ENCODE measurements around the gene MIR17HG. TPM values are rescaled to one million over a fixed set of nuclear protein-coding genes. Genes with fewer than 3 reads are reported as not detected.

MIR17HG gene
- total RNA-seq, 2 experiments from 2014 or later: 8.1 to 9.9 TPM

GRCh38 chr13:91357613-91358386 lies 10.3 kb downstream of the MIR17HG start:
- Mint-ChIP-seq H3K27ac (no peak overlapping the region), H3K9me3 (ENCODE audit: insufficient read depth) (no peaks in the 10 kb centered on the region), H3K27me3 (ENCODE audit: low read depth) (no peaks in the 10 kb centered on the region), H3K4me3 (no peak overlapping the region), H3K4me1 (ENCODE audit: low read depth) (peaks cover 9% of the 10 kb centered on the region), H3K36me3 (ENCODE audit: low read depth) (peaks cover 51% of the 10 kb centered on the region)
- POLR2A ChIA-PET: no interaction called here
- no peak for ATAC-seq
- no peak for DNase-seq
- CTCF ChIA-PET: interaction anchor here (1.0 to 1.5 kb wide), 2 partner anchors 44 to 48 kb away, joined by 3 to 4 read pairs; no protein-coding TSS in a partner anchor

- CTCF ChIA-PET: interaction anchor here (1.0 to 2.4 kb wide), 3 partner anchors 16 to 48 kb away, joined by 3 to 11 read pairs (median 4); no protein-coding TSS in a partner anchor
- Mint-ChIP-seq H3K27ac (no peak overlapping the region), H3K9me3 (ENCODE audit: insufficient read depth) (no peaks in the 10 kb centered on the region), H3K36me3 (ENCODE audit: low read depth) (peaks cover 46% of the 10 kb centered on the region), H3K27me3 (ENCODE audit: low read depth) (no peaks in the 10 kb centered on the region), H3K4me3 (no peak overlapping the region), H3K4me1 (ENCODE audit: low read depth) (peaks cover 5% of the 10 kb centered on the region)
- POLR2A ChIA-PET: no interaction called here
- no peak for DNase-seq
- ATAC-seq: no peak
These were observed 10.9 kb downstream of the MIR17HG start for GRCh38 chr13:91358387-91358782.

- no peak for DNase-seq
- Mint-ChIP-seq H3K27ac (no peak overlapping the region), H3K27me3 (ENCODE audit: low read depth) (no peaks in the 10 kb centered on the region), H3K9me3 (ENCODE audit: insufficient read depth) (no peaks in the 10 kb centered on the region), H3K4me3 (no peak overlapping the region), H3K36me3 (ENCODE audit: low read depth) (peaks cover 40% of the 10 kb centered on the region), H3K4me1 (ENCODE audit: low read depth) (no peaks in the 10 kb centered on the region)
- POLR2A ChIA-PET: no interaction called here
- no peak for ATAC-seq
- CTCF ChIA-PET: interaction anchor here (1.1 to 2.4 kb wide), 3 partner anchors 13 to 45 kb away, joined by 3 to 11 read pairs (median 4); no protein-coding TSS in a partner anchor
These were observed 11.6 kb downstream of the MIR17HG start for GRCh38 chr13:91359111-91359510.

DNA sequence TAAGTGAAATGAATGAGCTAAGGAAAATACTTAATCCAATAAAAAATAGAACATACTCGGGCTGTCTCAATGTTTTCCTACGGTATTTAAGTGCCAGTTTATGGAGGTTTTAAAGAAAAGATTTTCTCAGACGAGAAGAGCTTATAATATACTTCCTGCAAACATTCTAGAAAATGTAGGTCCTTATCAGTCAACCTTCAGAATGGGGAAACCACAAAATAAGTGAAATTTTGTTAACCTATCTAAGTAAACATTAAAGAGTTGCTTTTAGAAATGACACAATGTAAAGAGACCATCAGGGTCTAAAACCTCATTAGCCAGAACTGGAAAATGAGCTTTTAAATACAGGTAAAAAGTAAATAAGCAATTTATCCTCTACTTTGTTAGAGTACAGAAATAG lies 12.1 kb downstream of the MIR17HG start:
- Mint-ChIP-seq H3K4me1 (ENCODE audit: low read depth) (no peaks in the 10 kb centered on the region), H3K27me3 (ENCODE audit: low read depth) (no peaks in the 10 kb centered on the region), H3K27ac (no peak overlapping the region), H3K9me3 (ENCODE audit: insufficient read depth) (no peaks in the 10 kb centered on the region), H3K36me3 (ENCODE audit: low read depth) (peaks cover 35% of the 10 kb centered on the region), H3K4me3 (no peak overlapping the region)
- ChIA-PET POLR2A (no interaction called here), CTCF (interaction anchor here (1.1 to 2.4 kb wide), 2 partner anchors 13 to 15 kb away, joined by 3 to 11 read pairs; no protein-coding TSS in a partner anchor)
- DNase-seq (no peak), ATAC-seq (no peak)

DNA sequence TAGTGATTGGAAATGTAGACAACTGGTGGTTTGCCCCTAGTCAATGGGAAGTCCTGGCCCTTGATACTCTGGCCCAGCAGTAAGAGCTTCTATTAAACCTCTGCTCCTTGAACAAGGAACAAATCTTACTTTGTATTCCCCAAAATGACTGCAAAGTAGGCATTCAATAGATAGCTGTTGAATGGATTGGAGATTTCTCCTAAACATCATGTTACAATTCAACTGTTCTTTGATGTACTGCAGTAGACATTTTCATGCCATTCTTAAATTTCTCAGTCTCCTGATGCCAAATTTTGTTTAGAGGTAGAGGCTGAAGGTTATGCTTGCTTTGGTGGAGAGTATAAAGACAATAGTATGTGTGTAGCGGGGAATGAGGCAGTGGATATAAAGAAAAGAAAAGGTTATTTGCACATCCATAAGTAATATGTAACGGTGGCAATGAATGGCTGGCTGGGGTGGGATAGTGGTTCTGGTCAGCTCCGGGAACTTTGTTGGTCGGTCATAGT lies 12.8 kb downstream of the MIR17HG start:
- ChIA-PET CTCF (interaction anchor here (1.1 to 2.4 kb wide), 2 partner anchors 12 to 15 kb away, joined by 3 to 11 read pairs; no protein-coding TSS in a partner anchor), POLR2A (no interaction called here)
- Mint-ChIP-seq H3K27me3 (ENCODE audit: low read depth) (no peaks in the 10 kb centered on the region), H3K36me3 (ENCODE audit: low read depth) (peaks cover 28% of the 10 kb centered on the region), H3K4me1 (ENCODE audit: low read depth) (no peaks in the 10 kb centered on the region), H3K9me3 (ENCODE audit: insufficient read depth) (no peaks in the 10 kb centered on the region), H3K27ac (peak overlapping the region; percentile 24), H3K4me3 (no peak overlapping the region)
- ATAC-seq (no peak), DNase-seq (no peak)

GRCh38 chr13:91361755-91362271 lies 14.3 kb downstream of the MIR17HG start:
- DNase-seq: no peak
- no peaks in the 10 kb centered on the region for H3K9me3 Mint-ChIP-seq (ENCODE audit: insufficient read depth)
- no peaks in the 10 kb centered on the region for H3K4me1 Mint-ChIP-seq (ENCODE audit: low read depth)
- H3K27me3 Mint-ChIP-seq (ENCODE audit: low read depth): no peaks in the 10 kb centered on the region
- POLR2A ChIA-PET: no interaction called here
- no peak overlapping the region for H3K27ac Mint-ChIP-seq
- H3K4me3 Mint-ChIP-seq: no peak overlapping the region
- peaks cover 16% of the 10 kb centered on the region for H3K36me3 Mint-ChIP-seq (ENCODE audit: low read depth)
- ATAC-seq: no peak
- CTCF ChIA-PET: no interaction called here

DNA sequence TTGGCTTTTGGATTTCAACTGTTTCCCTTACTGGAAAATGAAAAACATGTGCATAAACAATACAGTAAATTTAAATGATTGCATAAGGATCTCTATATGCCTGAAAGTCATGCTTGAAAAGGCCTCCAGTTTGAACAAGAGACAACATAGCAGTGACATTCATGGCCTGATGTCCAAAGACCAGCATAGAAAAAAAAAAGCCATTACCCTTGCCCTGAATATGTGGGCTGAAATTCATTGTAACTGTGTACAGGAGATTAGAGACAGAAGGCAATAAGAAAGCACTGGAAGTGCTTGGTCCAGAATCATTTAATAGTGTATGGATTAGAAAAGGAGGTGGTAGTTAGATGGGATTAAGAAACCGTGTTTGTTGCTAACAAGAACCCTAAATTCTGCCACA lies 15.4 kb downstream of the MIR17HG start:
- ATAC-seq: no peak
- H3K27ac Mint-ChIP-seq: no peak overlapping the region
- H3K9me3 Mint-ChIP-seq (ENCODE audit: insufficient read depth): no peaks in the 10 kb centered on the region
- peaks cover 8% of the 10 kb centered on the region for H3K36me3 Mint-ChIP-seq (ENCODE audit: low read depth)
- CTCF ChIA-PET: interaction anchor here (0.8 to 3.1 kb wide), 2 partner anchors 12 to 51 kb away, joined by 3 to 8 read pairs; no protein-coding TSS in a partner anchor
- DNase-seq: no peak
- no peaks in the 10 kb centered on the region for H3K27me3 Mint-ChIP-seq (ENCODE audit: low read depth)
- POLR2A ChIA-PET: no interaction called here
- no peaks in the 10 kb centered on the region for H3K4me1 Mint-ChIP-seq (ENCODE audit: low read depth)
- H3K4me3 Mint-ChIP-seq: no peak overlapping the region

- Mint-ChIP-seq H3K27me3 (ENCODE audit: low read depth) (peaks cover 7% of the 10 kb centered on the region), H3K27ac (no peak overlapping the region), H3K9me3 (ENCODE audit: insufficient read depth) (no peaks in the 10 kb centered on the region), H3K36me3 (ENCODE audit: low read depth) (peaks cover 2% of the 10 kb centered on the region), H3K4me1 (ENCODE audit: low read depth) (peaks cover 7% of the 10 kb centered on the region), H3K4me3 (no peak overlapping the region)
- ChIA-PET POLR2A (no interaction called here), CTCF (no interaction called here)
- no peak for DNase-seq
- ATAC-seq: no peak
These were observed 20.6 kb downstream of the MIR17HG start for GRCh38 chr13:91368101-91368500.

GRCh38 chr13:91368676-91369440 lies 21.4 kb downstream of the MIR17HG start:
- Mint-ChIP-seq H3K27me3 (ENCODE audit: low read depth) (peaks cover 9% of the 10 kb centered on the region), H3K4me1 (ENCODE audit: low read depth) (peaks cover 7% of the 10 kb centered on the region), H3K9me3 (ENCODE audit: insufficient read depth) (no peaks in the 10 kb centered on the region), H3K4me3 (no peak overlapping the region), H3K27ac (no peak overlapping the region), H3K36me3 (ENCODE audit: low read depth) (peaks cover 2% of the 10 kb centered on the region)
- POLR2A ChIA-PET: no interaction called here
- DNase-seq: no peak
- peak; percentile 33 for ATAC-seq
- CTCF ChIA-PET: interaction anchor here (1.2 kb wide), 1 partner anchor 17 kb away, joined by 3 read pairs; no protein-coding TSS in a partner anchor

DNA sequence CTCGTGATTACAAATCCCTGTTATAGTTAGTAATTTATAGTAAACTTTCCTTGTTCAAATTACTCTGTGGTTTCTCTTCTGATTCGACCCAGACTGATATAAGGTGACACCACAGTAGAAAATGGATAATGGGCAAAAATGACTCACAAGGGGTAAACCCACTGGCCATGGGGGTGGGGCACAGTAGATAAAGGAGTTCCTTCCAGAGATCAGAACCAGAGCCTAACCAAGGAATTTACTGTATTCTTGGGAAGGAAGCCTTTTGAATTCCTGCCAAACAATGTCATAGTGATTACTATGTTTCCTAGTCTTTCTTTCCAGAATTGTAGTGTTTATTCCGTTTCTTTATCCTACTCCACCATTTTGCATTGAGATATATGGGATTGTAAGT lies 21.9 kb downstream of the MIR17HG start:
- H3K9me3 Mint-ChIP-seq (ENCODE audit: insufficient read depth): no peaks in the 10 kb centered on the region
- no peak overlapping the region for H3K4me3 Mint-ChIP-seq
- H3K36me3 Mint-ChIP-seq (ENCODE audit: low read depth): peaks cover 2% of the 10 kb centered on the region
- no peak for DNase-seq
- ATAC-seq: no peak
- CTCF ChIA-PET: interaction anchor here (1.0 to 1.2 kb wide), 3 partner anchors 17 to 39 kb away, joined by 3 to 5 read pairs (median 3); no protein-coding TSS in a partner anchor
- no peak overlapping the region for H3K27ac Mint-ChIP-seq
- peaks cover 8% of the 10 kb centered on the region for H3K4me1 Mint-ChIP-seq (ENCODE audit: low read depth)
- peaks cover 11% of the 10 kb centered on the region for H3K27me3 Mint-ChIP-seq (ENCODE audit: low read depth)
- POLR2A ChIA-PET: no interaction called here

DNA sequence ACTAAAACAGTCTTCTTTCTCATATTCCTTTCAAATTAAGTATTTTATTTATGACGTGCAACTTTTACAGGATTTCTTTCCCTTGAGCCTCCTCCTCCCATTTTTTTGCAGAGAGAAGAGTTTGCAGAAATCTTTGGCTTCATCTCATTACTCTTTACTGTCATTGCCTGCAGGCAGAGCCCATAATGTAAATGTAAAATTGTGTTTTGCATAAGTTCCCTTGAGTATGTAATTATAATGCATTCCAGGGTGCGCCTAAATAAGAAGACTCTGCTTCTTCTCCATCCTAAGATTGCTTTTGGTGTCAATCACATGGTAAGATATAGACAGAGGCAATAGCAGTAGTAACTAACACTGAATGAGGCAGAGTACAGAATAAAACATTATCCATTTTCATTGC lies 23.0 kb downstream of the MIR17HG start:
- H3K4me3 Mint-ChIP-seq: no peak overlapping the region
- H3K4me1 Mint-ChIP-seq (ENCODE audit: low read depth): peaks cover 17% of the 10 kb centered on the region
- H3K36me3 Mint-ChIP-seq (ENCODE audit: low read depth): peaks cover 2% of the 10 kb centered on the region
- H3K9me3 Mint-ChIP-seq (ENCODE audit: insufficient read depth): no peaks in the 10 kb centered on the region
- DNase-seq: no peak
- ChIA-PET CTCF (interaction anchor here (1.0 to 1.2 kb wide), 3 partner anchors 18 to 38 kb away, joined by 3 to 5 read pairs (median 3); no protein-coding TSS in a partner anchor), POLR2A (no interaction called here)
- no peak overlapping the region for H3K27ac Mint-ChIP-seq
- peaks cover 11% of the 10 kb centered on the region for H3K27me3 Mint-ChIP-seq (ENCODE audit: low read depth)
- ATAC-seq: no peak
